Erythroblast (primary cell): ENCODE data around the gene PUDP.

Experiments used
- GATA1 ChIP-seq: IDR thresholded peaks from 2 replicates; pipeline ENCODE4 v1.6.1; 2011; ENCODE audit warnings: low read depth, mild to moderate bottlenecking, control low read depth, low read length, moderate library complexity
- POLR2A ChIP-seq: IDR thresholded peaks from 2 replicates; pipeline ENCODE4 v1.6.1; 2011; ENCODE audit warnings: mild to moderate bottlenecking, low read length

GRCh38 chrX:7143076-7143475 lies 4.9 kb downstream of the PUDP start:
- TF ChIP-seq POLR2A: no peak
- TF ChIP-seq GATA1: no peak
